ENCODE data around the gene TMEM154.

GRCh38 chr4:152577708-152578396 lies 101.9 kb downstream of the TMEM154 start:
- TF ChIP-seq CTCF (tag by site-specific recombination; IDR thresholded peaks at IDR 0.05) (no peak), HOXC10 (CRISPR knock-in tag; IDR thresholded peaks at IDR 0.05) (no peak), ZNF76 (tag by site-specific recombination; IDR thresholded peaks at IDR 0.05; ENCODE audit: borderline replicate concordance, low read depth) (no peak), ZNF169 (tag by site-specific recombination; IDR thresholded peaks at IDR 0.05) (no peak), ZNF670 (tag by site-specific recombination; IDR thresholded peaks at IDR 0.05; ENCODE audit: low read depth) (no peak), ZNF184 (tag by site-specific recombination; IDR thresholded peaks at IDR 0.05) (no peak), ZNF239 (tag by site-specific recombination; IDR thresholded peaks at IDR 0.05) (no peak)
- TF ChIP-seq, protein P1, sequence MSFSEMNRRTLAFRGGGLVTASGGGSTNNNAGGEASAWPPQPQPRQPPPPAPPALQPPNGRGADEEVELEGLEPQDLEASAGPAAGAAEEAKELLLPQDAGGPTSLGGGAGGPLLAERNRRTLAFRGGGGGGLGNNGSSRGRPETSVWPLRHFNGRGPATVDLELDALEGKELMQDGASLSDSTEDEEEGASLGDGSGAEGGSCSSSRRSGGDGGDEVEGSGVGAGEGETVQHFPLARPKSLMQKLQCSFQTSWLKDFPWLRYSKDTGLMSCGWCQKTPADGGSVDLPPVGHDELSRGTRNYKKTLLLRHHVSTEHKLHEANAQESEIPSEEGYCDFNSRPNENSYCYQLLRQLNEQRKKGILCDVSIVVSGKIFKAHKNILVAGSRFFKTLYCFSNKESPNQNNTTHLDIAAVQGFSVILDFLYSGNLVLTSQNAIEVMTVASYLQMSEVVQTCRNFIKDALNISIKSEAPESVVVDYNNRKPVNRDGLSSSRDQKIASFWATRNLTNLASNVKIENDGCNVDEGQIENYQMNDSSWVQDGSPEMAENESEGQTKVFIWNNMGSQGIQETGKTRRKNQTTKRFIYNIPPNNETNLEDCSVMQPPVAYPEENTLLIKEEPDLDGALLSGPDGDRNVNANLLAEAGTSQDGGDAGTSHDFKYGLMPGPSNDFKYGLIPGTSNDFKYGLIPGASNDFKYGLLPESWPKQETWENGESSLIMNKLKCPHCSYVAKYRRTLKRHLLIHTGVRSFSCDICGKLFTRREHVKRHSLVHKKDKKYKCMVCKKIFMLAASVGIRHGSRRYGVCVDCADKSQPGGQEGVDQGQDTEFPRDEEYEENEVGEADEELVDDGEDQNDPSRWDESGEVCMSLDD (tag by site-specific recombination; IDR thresholded peaks at IDR 0.05): no peak
- TF ChIP-seq, protein P2, sequence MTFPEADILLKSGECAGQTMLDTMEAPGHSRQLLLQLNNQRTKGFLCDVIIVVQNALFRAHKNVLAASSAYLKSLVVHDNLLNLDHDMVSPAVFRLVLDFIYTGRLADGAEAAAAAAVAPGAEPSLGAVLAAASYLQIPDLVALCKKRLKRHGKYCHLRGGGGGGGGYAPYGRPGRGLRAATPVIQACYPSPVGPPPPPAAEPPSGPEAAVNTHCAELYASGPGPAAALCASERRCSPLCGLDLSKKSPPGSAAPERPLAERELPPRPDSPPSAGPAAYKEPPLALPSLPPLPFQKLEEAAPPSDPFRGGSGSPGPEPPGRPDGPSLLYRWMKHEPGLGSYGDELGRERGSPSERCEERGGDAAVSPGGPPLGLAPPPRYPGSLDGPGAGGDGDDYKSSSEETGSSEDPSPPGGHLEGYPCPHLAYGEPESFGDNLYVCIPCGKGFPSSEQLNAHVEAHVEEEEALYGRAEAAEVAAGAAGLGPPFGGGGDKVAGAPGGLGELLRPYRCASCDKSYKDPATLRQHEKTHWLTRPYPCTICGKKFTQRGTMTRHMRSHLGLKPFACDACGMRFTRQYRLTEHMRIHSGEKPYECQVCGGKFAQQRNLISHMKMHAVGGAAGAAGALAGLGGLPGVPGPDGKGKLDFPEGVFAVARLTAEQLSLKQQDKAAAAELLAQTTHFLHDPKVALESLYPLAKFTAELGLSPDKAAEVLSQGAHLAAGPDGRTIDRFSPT (tag by site-specific recombination; IDR thresholded peaks at IDR 0.05): no peak
- TF ChIP-seq, protein P3, sequence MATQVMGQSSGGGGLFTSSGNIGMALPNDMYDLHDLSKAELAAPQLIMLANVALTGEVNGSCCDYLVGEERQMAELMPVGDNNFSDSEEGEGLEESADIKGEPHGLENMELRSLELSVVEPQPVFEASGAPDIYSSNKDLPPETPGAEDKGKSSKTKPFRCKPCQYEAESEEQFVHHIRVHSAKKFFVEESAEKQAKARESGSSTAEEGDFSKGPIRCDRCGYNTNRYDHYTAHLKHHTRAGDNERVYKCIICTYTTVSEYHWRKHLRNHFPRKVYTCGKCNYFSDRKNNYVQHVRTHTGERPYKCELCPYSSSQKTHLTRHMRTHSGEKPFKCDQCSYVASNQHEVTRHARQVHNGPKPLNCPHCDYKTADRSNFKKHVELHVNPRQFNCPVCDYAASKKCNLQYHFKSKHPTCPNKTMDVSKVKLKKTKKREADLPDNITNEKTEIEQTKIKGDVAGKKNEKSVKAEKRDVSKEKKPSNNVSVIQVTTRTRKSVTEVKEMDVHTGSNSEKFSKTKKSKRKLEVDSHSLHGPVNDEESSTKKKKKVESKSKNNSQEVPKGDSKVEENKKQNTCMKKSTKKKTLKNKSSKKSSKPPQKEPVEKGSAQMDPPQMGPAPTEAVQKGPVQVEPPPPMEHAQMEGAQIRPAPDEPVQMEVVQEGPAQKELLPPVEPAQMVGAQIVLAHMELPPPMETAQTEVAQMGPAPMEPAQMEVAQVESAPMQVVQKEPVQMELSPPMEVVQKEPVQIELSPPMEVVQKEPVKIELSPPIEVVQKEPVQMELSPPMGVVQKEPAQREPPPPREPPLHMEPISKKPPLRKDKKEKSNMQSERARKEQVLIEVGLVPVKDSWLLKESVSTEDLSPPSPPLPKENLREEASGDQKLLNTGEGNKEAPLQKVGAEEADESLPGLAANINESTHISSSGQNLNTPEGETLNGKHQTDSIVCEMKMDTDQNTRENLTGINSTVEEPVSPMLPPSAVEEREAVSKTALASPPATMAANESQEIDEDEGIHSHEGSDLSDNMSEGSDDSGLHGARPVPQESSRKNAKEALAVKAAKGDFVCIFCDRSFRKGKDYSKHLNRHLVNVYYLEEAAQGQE (tag by site-specific recombination; IDR thresholded peaks at IDR 0.05): no peak
